Choroid plexus epithelial cell (primary cell): ENCODE results near the gene SPON2.
A peak's percentile ranks its signal among the peaks of the same experiment; 100 is the strongest.
"Not testable (repeated sequence)": the region's sequence is repeated elsewhere in the genome, so short reads cannot be mapped to it uniquely, and the experiment has no call there.

Experiments used
- DNase-seq: peaks from one replicate; pipeline ENCODE4 v3.0.0-alpha.2; 2010; ENCODE audit warnings: low read depth
- H3K4me3 ChIP-seq: 2 replicates; pipeline ENCODE4 v1.5.1; 2011; ENCODE audit warnings: low read depth, mild to moderate bottlenecking, control low read depth, low read length, moderate library complexity
- CTCF ChIP-seq: conservative IDR thresholded peaks from 2 replicates; pipeline ENCODE4 v1.5.1; 2011; ENCODE audit warnings: low read depth, mild to moderate bottlenecking, control low read depth, inconsistent platforms, low read length, moderate library complexity

The SPON2 gene

GRCh38 chr4:1130316-1131186 lies 41.8 kb downstream of the SPON2 start:
- TF ChIP-seq CTCF, result peak; percentile 100
- peak; percentile 89 for DNase-seq
- H3K4me3 ChIP-seq, result no peak overlapping the region

GRCh38 chr4:1126506-1126905 lies 45.9 kb downstream of the SPON2 start:
- peak; percentile 26 for DNase-seq
- TF ChIP-seq CTCF, result no peak
- H3K4me3 ChIP-seq, result no peak overlapping the region

GRCh38 chr4:1125466-1125865 lies 46.9 kb downstream of the SPON2 start:
- not testable (repeated sequence) for H3K4me3 ChIP-seq, DNase-seq

- TF ChIP-seq CTCF, result no peak
- H3K4me3 ChIP-seq, result no peak overlapping the region
- DNase-seq, result no peak
Observed at GRCh38 chr4:1124818-1125217, 47.6 kb downstream of the SPON2 start.

- TF ChIP-seq CTCF, result no peak
- H3K4me3 ChIP-seq, result no peak overlapping the region
- no peak for DNase-seq
Observed at GRCh38 chr4:1122505-1122904, 49.9 kb downstream of the SPON2 start.
